LNCAP (cell line): Measurements from ENCODE around the gene KRTAP5-7.
"Not testable (repeated sequence)": the region's sequence is repeated elsewhere in the genome, so short reads cannot be mapped to it uniquely, and the experiment has no call there.

Experiments used
- TF ChIP-seq, protein P1 (sequence below): fragments of 450-650 bp; IDR thresholded peaks from 2 replicates; pipeline ENCODE4 v1.5.1; 2017; ENCODE audit warnings: mild to moderate bottlenecking

The KRTAP5-7 gene, protein sequence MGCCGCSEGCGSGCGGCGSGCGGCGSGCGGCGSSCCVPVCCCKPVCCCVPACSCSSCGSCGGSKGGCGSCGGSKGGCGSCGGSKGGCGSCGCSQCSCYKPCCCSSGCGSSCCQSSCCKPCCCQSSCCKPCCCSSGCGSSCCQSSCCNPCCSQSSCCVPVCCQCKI

GRCh38 chr11:71526796-71527575, at the start of gene KRTAP5-7:
Gene KRTAP5-7, plus strand, starts transcription at chr11:71527267. Its CDS starts 34 bp downstream, at chr11:71527301.
- TF ChIP-seq, protein P1, sequence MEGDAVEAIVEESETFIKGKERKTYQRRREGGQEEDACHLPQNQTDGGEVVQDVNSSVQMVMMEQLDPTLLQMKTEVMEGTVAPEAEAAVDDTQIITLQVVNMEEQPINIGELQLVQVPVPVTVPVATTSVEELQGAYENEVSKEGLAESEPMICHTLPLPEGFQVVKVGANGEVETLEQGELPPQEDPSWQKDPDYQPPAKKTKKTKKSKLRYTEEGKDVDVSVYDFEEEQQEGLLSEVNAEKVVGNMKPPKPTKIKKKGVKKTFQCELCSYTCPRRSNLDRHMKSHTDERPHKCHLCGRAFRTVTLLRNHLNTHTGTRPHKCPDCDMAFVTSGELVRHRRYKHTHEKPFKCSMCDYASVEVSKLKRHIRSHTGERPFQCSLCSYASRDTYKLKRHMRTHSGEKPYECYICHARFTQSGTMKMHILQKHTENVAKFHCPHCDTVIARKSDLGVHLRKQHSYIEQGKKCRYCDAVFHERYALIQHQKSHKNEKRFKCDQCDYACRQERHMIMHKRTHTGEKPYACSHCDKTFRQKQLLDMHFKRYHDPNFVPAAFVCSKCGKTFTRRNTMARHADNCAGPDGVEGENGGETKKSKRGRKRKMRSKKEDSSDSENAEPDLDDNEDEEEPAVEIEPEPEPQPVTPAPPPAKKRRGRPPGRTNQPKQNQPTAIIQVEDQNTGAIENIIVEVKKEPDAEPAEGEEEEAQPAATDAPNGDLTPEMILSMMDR = not testable (repeated sequence)

GRCh38 chr11:71477641-71478527, 49.2 kb upstream of the KRTAP5-7 start:
- TF ChIP-seq, protein P1 = no peak

- TF ChIP-seq, protein P1 = no peak
These were observed 48.6 kb upstream of the KRTAP5-7 start for GRCh38 chr11:71478528-71478840.

- TF ChIP-seq, protein P1 = no peak
These were observed 45.7 kb upstream of the KRTAP5-7 start for GRCh38 chr11:71481101-71481960.

GRCh38 chr11:71482216-71482615, 44.9 kb upstream of the KRTAP5-7 start:
- TF ChIP-seq, protein P1 = no peak

GRCh38 chr11:71482746-71483364, 44.2 kb upstream of the KRTAP5-7 start:
- TF ChIP-seq, protein P1 = no peak
